Measurements from ENCODE around the gene SDCCAG8.

DNA sequence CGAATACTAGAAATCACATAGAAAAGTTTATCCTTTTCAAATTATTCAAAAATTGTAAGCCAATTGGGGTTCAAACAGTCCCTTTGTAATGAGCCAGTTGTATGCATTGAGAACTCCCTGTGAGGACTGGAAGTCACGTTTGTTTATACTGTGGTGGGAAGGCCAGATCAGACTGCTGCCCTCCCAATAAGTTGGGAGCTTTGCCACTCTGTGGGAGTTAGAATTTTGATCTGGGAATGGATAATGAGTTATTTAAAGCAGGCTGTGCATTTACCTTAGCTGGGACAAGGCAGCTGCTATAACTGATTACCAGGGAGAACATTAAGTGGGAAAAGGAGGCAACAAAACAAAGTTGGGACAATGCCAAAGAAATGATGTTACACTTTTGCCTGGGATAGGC is 178.8 kb downstream of the SDCCAG8 start:
- TF ChIP-seq ZSCAN4 (tag by site-specific recombination; IDR thresholded peaks at IDR 0.05) (no peak), CTCF (tag by site-specific recombination; IDR thresholded peaks at IDR 0.05) (no peak), ZBTB49 (tag by site-specific recombination; IDR thresholded peaks at IDR 0.05; ENCODE audit: low read depth) (no peak), ZNF133 (tag by site-specific recombination; IDR thresholded peaks at IDR 0.05) (no peak), ZNF239 (tag by site-specific recombination; IDR thresholded peaks at IDR 0.05) (no peak), ZNF121 (tag by site-specific recombination; IDR thresholded peaks at IDR 0.05) (no peak), ZNF747 (tag by site-specific recombination; IDR thresholded peaks at IDR 0.05) (no peak), ZBTB20 (tag by site-specific recombination; IDR thresholded peaks at IDR 0.05) (no peak), ZNF292 (tag by site-specific recombination; IDR thresholded peaks at IDR 0.05; ENCODE audit: borderline replicate concordance, low read depth) (no peak)
- TF ChIP-seq, protein P1, sequence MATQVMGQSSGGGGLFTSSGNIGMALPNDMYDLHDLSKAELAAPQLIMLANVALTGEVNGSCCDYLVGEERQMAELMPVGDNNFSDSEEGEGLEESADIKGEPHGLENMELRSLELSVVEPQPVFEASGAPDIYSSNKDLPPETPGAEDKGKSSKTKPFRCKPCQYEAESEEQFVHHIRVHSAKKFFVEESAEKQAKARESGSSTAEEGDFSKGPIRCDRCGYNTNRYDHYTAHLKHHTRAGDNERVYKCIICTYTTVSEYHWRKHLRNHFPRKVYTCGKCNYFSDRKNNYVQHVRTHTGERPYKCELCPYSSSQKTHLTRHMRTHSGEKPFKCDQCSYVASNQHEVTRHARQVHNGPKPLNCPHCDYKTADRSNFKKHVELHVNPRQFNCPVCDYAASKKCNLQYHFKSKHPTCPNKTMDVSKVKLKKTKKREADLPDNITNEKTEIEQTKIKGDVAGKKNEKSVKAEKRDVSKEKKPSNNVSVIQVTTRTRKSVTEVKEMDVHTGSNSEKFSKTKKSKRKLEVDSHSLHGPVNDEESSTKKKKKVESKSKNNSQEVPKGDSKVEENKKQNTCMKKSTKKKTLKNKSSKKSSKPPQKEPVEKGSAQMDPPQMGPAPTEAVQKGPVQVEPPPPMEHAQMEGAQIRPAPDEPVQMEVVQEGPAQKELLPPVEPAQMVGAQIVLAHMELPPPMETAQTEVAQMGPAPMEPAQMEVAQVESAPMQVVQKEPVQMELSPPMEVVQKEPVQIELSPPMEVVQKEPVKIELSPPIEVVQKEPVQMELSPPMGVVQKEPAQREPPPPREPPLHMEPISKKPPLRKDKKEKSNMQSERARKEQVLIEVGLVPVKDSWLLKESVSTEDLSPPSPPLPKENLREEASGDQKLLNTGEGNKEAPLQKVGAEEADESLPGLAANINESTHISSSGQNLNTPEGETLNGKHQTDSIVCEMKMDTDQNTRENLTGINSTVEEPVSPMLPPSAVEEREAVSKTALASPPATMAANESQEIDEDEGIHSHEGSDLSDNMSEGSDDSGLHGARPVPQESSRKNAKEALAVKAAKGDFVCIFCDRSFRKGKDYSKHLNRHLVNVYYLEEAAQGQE (tag by site-specific recombination; IDR thresholded peaks at IDR 0.05): no peak
- TF ChIP-seq, protein P2, sequence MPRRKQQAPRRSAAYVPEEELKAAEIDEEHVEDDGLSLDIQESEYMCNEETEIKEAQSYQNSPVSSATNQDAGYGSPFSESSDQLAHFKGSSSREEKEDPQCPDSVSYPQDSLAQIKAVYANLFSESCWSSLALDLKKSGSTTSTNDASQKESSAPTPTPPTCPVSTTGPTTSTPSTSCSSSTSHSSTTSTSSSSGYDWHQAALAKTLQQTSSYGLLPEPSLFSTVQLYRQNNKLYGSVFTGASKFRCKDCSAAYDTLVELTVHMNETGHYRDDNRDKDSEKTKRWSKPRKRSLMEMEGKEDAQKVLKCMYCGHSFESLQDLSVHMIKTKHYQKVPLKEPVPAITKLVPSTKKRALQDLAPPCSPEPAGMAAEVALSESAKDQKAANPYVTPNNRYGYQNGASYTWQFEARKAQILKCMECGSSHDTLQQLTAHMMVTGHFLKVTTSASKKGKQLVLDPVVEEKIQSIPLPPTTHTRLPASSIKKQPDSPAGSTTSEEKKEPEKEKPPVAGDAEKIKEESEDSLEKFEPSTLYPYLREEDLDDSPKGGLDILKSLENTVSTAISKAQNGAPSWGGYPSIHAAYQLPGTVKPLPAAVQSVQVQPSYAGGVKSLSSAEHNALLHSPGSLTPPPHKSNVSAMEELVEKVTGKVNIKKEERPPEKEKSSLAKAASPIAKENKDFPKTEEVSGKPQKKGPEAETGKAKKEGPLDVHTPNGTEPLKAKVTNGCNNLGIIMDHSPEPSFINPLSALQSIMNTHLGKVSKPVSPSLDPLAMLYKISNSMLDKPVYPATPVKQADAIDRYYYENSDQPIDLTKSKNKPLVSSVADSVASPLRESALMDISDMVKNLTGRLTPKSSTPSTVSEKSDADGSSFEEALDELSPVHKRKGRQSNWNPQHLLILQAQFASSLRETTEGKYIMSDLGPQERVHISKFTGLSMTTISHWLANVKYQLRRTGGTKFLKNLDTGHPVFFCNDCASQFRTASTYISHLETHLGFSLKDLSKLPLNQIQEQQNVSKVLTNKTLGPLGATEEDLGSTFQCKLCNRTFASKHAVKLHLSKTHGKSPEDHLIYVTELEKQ (tag by site-specific recombination; IDR thresholded peaks at IDR 0.05; ENCODE audit: borderline replicate concordance): no peak

Data from HEK293 (cell line).